ENCODE results near the gene RFESD. TPM values are rescaled to one million over a fixed set of nuclear protein-coding genes. Genes with fewer than 3 reads are reported as not detected.
A peak's percentile ranks its signal among the peaks of the same experiment; 100 is the strongest.

The RFESD gene
- total and polyA plus RNA-seq, 2 of the 13 experiments (the other 11 are each of a cell fraction or from before 2014, with no cell fraction given): 1.1 to 2.2 TPM

DNA sequence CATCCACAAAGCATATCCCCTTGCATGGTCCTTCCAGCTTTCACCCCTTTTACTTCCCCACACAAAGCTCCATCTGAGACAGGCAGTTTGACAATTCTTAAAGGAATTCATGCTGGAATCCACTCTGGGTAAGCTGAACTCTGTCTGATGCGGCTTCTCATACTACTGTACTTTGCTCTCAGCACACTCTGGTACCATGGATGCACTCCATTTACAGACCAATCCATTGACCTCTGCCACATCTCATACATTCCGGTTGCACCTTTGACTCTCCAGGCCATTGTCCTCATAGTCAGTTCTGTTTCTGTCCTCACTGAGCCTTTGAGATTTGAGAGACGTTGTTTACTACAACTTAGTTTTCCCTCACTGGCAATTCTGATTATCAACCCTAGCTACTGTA, 24.0 kb downstream of the RFESD start (continued):
- TF ChIP-seq, protein P1, sequence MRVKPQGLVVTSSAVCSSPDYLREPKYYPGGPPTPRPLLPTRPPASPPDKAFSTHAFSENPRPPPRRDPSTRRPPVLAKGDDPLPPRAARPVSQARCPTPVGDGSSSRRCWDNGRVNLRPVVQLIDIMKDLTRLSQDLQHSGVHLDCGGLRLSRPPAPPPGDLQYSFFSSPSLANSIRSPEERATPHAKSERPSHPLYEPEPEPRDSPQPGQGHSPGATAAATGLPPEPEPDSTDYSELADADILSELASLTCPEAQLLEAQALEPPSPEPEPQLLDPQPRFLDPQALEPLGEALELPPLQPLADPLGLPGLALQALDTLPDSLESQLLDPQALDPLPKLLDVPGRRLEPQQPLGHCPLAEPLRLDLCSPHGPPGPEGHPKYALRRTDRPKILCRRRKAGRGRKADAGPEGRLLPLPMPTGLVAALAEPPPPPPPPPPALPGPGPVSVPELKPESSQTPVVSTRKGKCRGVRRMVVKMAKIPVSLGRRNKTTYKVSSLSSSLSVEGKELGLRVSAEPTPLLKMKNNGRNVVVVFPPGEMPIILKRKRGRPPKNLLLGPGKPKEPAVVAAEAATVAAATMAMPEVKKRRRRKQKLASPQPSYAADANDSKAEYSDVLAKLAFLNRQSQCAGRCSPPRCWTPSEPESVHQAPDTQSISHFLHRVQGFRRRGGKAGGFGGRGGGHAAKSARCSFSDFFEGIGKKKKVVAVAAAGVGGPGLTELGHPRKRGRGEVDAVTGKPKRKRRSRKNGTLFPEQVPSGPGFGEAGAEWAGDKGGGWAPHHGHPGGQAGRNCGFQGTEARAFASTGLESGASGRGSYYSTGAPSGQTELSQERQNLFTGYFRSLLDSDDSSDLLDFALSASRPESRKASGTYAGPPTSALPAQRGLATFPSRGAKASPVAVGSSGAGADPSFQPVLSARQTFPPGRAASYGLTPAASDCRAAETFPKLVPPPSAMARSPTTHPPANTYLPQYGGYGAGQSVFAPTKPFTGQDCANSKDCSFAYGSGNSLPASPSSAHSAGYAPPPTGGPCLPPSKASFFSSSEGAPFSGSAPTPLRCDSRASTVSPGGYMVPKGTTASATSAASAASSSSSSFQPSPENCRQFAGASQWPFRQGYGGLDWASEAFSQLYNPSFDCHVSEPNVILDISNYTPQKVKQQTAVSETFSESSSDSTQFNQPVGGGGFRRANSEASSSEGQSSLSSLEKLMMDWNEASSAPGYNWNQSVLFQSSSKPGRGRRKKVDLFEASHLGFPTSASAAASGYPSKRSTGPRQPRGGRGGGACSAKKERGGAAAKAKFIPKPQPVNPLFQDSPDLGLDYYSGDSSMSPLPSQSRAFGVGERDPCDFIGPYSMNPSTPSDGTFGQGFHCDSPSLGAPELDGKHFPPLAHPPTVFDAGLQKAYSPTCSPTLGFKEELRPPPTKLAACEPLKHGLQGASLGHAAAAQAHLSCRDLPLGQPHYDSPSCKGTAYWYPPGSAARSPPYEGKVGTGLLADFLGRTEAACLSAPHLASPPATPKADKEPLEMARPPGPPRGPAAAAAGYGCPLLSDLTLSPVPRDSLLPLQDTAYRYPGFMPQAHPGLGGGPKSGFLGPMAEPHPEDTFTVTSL (CRISPR knock-in tag; IDR thresholded peaks at IDR 0.05; ENCODE audit: borderline replicate concordance): 0 out of 2 replicates have a peak, but pooled peaks have one; percentile 47
- TF ChIP-seq ARNT2 (CRISPR knock-in tag; IDR thresholded peaks at IDR 0.05; ENCODE audit: low read depth): no peak
- TF ChIP-seq ZSCAN29 (CRISPR knock-in tag; conservative IDR thresholded peaks at IDR 0.05): no peak
- TF ChIP-seq ZNF737 (CRISPR knock-in tag; IDR thresholded peaks at IDR 0.05; ENCODE audit: borderline replicate concordance): no peak
- no peak for TF ChIP-seq KIAA2018 (CRISPR knock-in tag; IDR thresholded peaks at IDR 0.05; ENCODE audit: borderline replicate concordance)
- no peak for TF ChIP-seq PRPF4 (IDR thresholded peaks at IDR 0.05; ENCODE audit: low read depth, low read length, poor library complexity, severe bottlenecking)
- no peak for TF ChIP-seq BRD4 (CRISPR knock-in tag; IDR thresholded peaks at IDR 0.05)
- TF ChIP-seq ZNF292 (CRISPR knock-in tag; IDR thresholded peaks at IDR 0.05; ENCODE audit: borderline replicate concordance, low read depth): peak; percentile 41; the same call in 1 of the 2 replicates
- TF ChIP-seq ZFP37 (CRISPR knock-in tag; IDR thresholded peaks at IDR 0.05; ENCODE audit: borderline replicate concordance): no peak
- no peak for TF ChIP-seq IKZF1 (IDR thresholded peaks at IDR 0.05)
- TF ChIP-seq SP2 (CRISPR knock-in tag; IDR thresholded peaks at IDR 0.05): no peak
- no peak for TF ChIP-seq PRMT3 (CRISPR knock-in tag; IDR thresholded peaks at IDR 0.05; ENCODE audit: borderline replicate concordance, low read depth)
- TF ChIP-seq, protein P2, sequence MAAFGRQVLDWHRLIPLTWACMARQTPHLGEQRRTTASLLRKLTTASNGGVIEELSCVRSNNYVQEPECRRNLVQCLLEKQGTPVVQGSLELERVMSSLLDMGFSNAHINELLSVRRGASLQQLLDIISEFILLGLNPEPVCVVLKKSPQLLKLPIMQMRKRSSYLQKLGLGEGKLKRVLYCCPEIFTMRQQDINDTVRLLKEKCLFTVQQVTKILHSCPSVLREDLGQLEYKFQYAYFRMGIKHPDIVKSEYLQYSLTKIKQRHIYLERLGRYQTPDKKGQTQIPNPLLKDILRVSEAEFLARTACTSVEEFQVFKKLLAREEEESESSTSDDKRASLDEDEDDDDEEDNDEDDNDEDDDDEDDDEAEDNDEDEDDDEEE (CRISPR knock-in tag; IDR thresholded peaks at IDR 0.05): no peak
- TF ChIP-seq ZBTB25 (CRISPR knock-in tag; IDR thresholded peaks at IDR 0.05): no peak
